Vagina (tissue), 2 donors: Measurements from ENCODE around the gene TMEM219. TPM values are rescaled to one million over a fixed set of nuclear protein-coding genes. Genes with fewer than 3 reads are reported as not detected.
A peak's percentile ranks its signal among the peaks of the same experiment; 100 is the strongest.

ENCODE experiments used
- DNase-seq, 2 donors: peaks; one replicate each; pipeline ENCODE4 v3.0.0-alpha.2; 2017; ENCODE audit errors: extremely low spot score in 2 of 2
- H3K27ac ChIP-seq: fragments of 200-600 bp; sonication (generic); one replicate; pipeline ENCODE4 v1.5.1; 2019
- H3K27me3 ChIP-seq: fragments of 200-600 bp; sonication (generic); one replicate; pipeline ENCODE4 v1.5.1; 2019
- H3K36me3 ChIP-seq, 2 donors: fragments of 200-600 bp; sonication (generic); one replicate each; pipeline ENCODE4 v1.5.1; 2017 to 2019
- H3K4me1 ChIP-seq: fragments of 200-600 bp; sonication (generic); one replicate; pipeline ENCODE4 v1.5.1; 2019
- H3K4me3 ChIP-seq, 2 donors: fragments of 200-600 bp; sonication (generic); 1 replicate in 1 of 2; 2 replicates in 1 of 2; pipeline ENCODE4 v1.5.1; 2016 to 2019
- H3K9me3 ChIP-seq: fragments of 200-600 bp; sonication (generic); one replicate; pipeline ENCODE4 v1.5.1; 2019
- CTCF ChIP-seq, 3 experiments: fragments of 450-650 bp in 2 of 3; fragments of 200-600 bp in 1 of 3; sonication (generic) in 1 of 3; IDR thresholded peaks; one replicate each; pipeline ENCODE4 v1.5.1; 2017 to 2019; ENCODE audit warnings: antibody characterized with exemption in 3 of 3, mild to moderate bottlenecking in 2 of 3, moderate library complexity in 2 of 3
- POLR2A ChIP-seq, 2 donors: fragments of 450-650 bp; IDR thresholded peaks; one replicate each; pipeline ENCODE4 v1.6.1; 2017; ENCODE audit warnings: antibody characterized with exemption in 2 of 2, mild to moderate bottlenecking in 2 of 2, moderate library complexity in 2 of 2
- POLR2AphosphoS5 ChIP-seq, 2 donors: sonication (generic); formaldehyde crosslinking; IDR thresholded peaks; one replicate each; pipeline ENCODE4 v1.9.0; 2017; ENCODE audit warnings: antibody characterized with exemption in 2 of 2, mild to moderate bottlenecking in 2 of 2, low read depth in 1 of 2; ENCODE audit not compliant: insufficient read depth in 1 of 2
- intact Hi-C: fragments of 100-400 bp; cut with DNase I; formaldehyde crosslinking; loops from one replicate; pipeline ENCODE4 v1.15.1; 2023
- total RNA-seq: library from RNA; depleted of rRNA; stranded (reverse); fragments of >200 nt; gene quantifications from one replicate; pipeline ENCODE4 v1.2.3, GENCODE V29; 2016

Gene TMEM219
- total RNA-seq, 1 donor from 2014 or later = 85.7 TPM

GRCh38 chr16:30005341-30006094 is 43.6 kb downstream of the TMEM219 start:
- Histone ChIP-seq H3K36me3 (peaks cover 0 to 11% of the 10 kb centered on the region in 2 donors), H3K4me1 (peaks cover 6% of the 10 kb centered on the region), H3K27ac (no peak overlapping the region), H3K27me3 (peaks cover 4% of the 10 kb centered on the region), H3K9me3 (no peaks in the 10 kb centered on the region), H3K4me3 (no peak overlapping the region)
- no peak for DNase-seq
- TF ChIP-seq CTCF (IDR thresholded peaks at IDR 0.05) = peak in 2 of 3 experiments; percentile 52 to 70
- no peak for TF ChIP-seq POLR2A (IDR thresholded peaks at IDR 0.05)
- TF ChIP-seq POLR2AphosphoS5 (IDR thresholded peaks at IDR 0.05; ENCODE audit: insufficient read depth in 1 of 2, low read depth in 1 of 2) = peak in 1 of 2 donors; percentile 15
- intact Hi-C loops = loop anchor here (10.0 kb wide), 1 partner anchor 81 kb away; the partner anchor contains the start of gene KCTD13

- H3K36me3 ChIP-seq = peaks cover 0 to 6% of the 10 kb centered on the region in 2 donors
- DNase-seq = no peak
- intact Hi-C loops = loop anchor here (10.0 kb wide), 1 partner anchor 81 kb away; the partner anchor contains the start of gene KCTD13
- peaks cover 4% of the 10 kb centered on the region for H3K27me3 ChIP-seq
- no peak overlapping the region for H3K4me3 ChIP-seq
- H3K27ac ChIP-seq = no peak overlapping the region
- TF ChIP-seq CTCF (IDR thresholded peaks at IDR 0.05) (no peak), POLR2AphosphoS5 (IDR thresholded peaks at IDR 0.05; ENCODE audit: insufficient read depth in 1 of 2, low read depth in 1 of 2) (no peak), POLR2A (IDR thresholded peaks at IDR 0.05) (no peak)
- no peaks in the 10 kb centered on the region for H3K9me3 ChIP-seq
- peaks cover 12% of the 10 kb centered on the region for H3K4me1 ChIP-seq
Observed at GRCh38 chr16:30006095-30006473, 44.2 kb downstream of the TMEM219 start.

GRCh38 chr16:30006659-30007377 is 44.9 kb downstream of the TMEM219 start:
- Histone ChIP-seq H3K27me3 (peaks cover 4% of the 10 kb centered on the region), H3K9me3 (no peaks in the 10 kb centered on the region), H3K36me3 (peaks cover 0 to under 1% of the 10 kb centered on the region in 2 donors), H3K4me1 (peaks cover 18% of the 10 kb centered on the region), H3K27ac (no peak overlapping the region), H3K4me3 (no peak overlapping the region)
- TF ChIP-seq POLR2AphosphoS5 (IDR thresholded peaks at IDR 0.05; ENCODE audit: insufficient read depth in 1 of 2, low read depth in 1 of 2) (no peak), CTCF (IDR thresholded peaks at IDR 0.05) (no peak), POLR2A (IDR thresholded peaks at IDR 0.05) (no peak)
- no peak for DNase-seq
- intact Hi-C loops = loop anchor here (10.0 kb wide), 1 partner anchor 82 kb away; the partner anchor contains the start of gene KCTD13

- H3K9me3 ChIP-seq = no peaks in the 10 kb centered on the region
- peaks cover 4% of the 10 kb centered on the region for H3K27me3 ChIP-seq
- no peak for DNase-seq
- TF ChIP-seq POLR2AphosphoS5 (IDR thresholded peaks at IDR 0.05; ENCODE audit: insufficient read depth in 1 of 2, low read depth in 1 of 2) (no peak), CTCF (IDR thresholded peaks at IDR 0.05) (no peak), POLR2A (IDR thresholded peaks at IDR 0.05) (no peak)
- no peak overlapping the region for H3K4me3 ChIP-seq
- intact Hi-C loops = loop anchor here (10.0 kb wide), 1 partner anchor 83 kb away; the partner anchor contains the start of gene KCTD13
- H3K27ac ChIP-seq = no peak overlapping the region
- H3K36me3 ChIP-seq = no peaks in the 10 kb centered on the region
- peaks cover 18% of the 10 kb centered on the region for H3K4me1 ChIP-seq
Observed at GRCh38 chr16:30007378-30007895, 45.6 kb downstream of the TMEM219 start.
